ENCODE measurements around the gene SEZ6. TPM values are rescaled to one million over a fixed set of nuclear protein-coding genes. Genes with fewer than 3 reads are reported as not detected.

Gene SEZ6
- total and polyA plus RNA-seq, 5 donors: not detected

- intact Hi-C loops (cut with DNase I): loop anchor here in 1 of 4 donors (5.0 to 10.0 kb wide), 2 partner anchors 225 to 343 kb away; partner anchors contain the start of genes NEK8, NUFIP2 and TLCD1
- ATAC-seq (peak; percentile 89 to 91), DNase-seq (peak; percentile 96 to 99 (median 97))
- no peaks in the 10 kb centered on the region for H3K9me3 ChIP-seq (ENCODE audit: control insufficient read depth, low read length)
- H3K27ac ChIP-seq (ENCODE audit: low read length): peak overlapping the region; percentile 99
- no peaks in the 10 kb centered on the region for H3K4me1 ChIP-seq (ENCODE audit: control insufficient read depth, insufficient read depth, low read length)
- WGBS: 5% methylated on average over 36 of the region's 36 CpGs
- H3K27me3 ChIP-seq (ENCODE audit: control insufficient read depth, insufficient read depth): no peaks in the 10 kb centered on the region
- H3K4me3 ChIP-seq (ENCODE audit: low read length): peak overlapping the region; percentile 66
These were observed 53.5 kb downstream of the SEZ6 start for GRCh38 chr17:28951991-28952975.

GRCh38 chr17:28951428-28951990, 54.3 kb downstream of the SEZ6 start, which contains the start of gene PHF12:
TSS of gene PHF12 (minus strand) at chr17:28951518. CDS start at chr17:28950960, 558 bp downstream.
- H3K27me3 ChIP-seq (ENCODE audit: control insufficient read depth, insufficient read depth): no peaks in the 10 kb centered on the region
- intact Hi-C loops (cut with DNase I): loop anchor here in 1 of 4 donors (5.0 to 10.0 kb wide), 2 partner anchors 224 to 343 kb away; partner anchors contain the start of genes NEK8, NUFIP2 and TLCD1
- DNase-seq (peak; percentile 100), ATAC-seq (peak; percentile 88 to 90)
- WGBS: under 1% methylated on average over 51 of the region's 51 CpGs
- peak within 1 kb of the TSS; percentile 99 for H3K27ac ChIP-seq (ENCODE audit: low read length)
- H3K4me1 ChIP-seq (ENCODE audit: control insufficient read depth, insufficient read depth, low read length): no peaks in the 10 kb centered on the region
- peak within 1 kb of the TSS; percentile 92 for H3K4me3 ChIP-seq (ENCODE audit: low read length)
- no peaks in the 10 kb centered on the region for H3K9me3 ChIP-seq (ENCODE audit: control insufficient read depth, low read length)

GRCh38 chr17:28950752-28951427, 54.9 kb downstream of the SEZ6 start:
- Histone ChIP-seq H3K9me3 (ENCODE audit: control insufficient read depth, low read length) (no peaks in the 10 kb centered on the region), H3K27me3 (ENCODE audit: control insufficient read depth, insufficient read depth) (no peaks in the 10 kb centered on the region), H3K27ac (ENCODE audit: low read length) (peak overlapping the region; percentile 99), H3K4me1 (ENCODE audit: control insufficient read depth, insufficient read depth, low read length) (no peaks in the 10 kb centered on the region), H3K4me3 (ENCODE audit: low read length) (peak overlapping the region; percentile 92)
- intact Hi-C loops (cut with DNase I): loop anchor here in 1 of 4 donors (5.0 to 10.0 kb wide), 2 partner anchors 224 to 344 kb away; partner anchors contain the start of genes NEK8, NUFIP2 and TLCD1
- under 1% methylated on average over 51 of the region's 51 CpGs for WGBS
- DNase-seq: peak in 1 of 3 donors; percentile 38
- peak; percentile 1 to 3 for ATAC-seq

GRCh38 chr17:28950017-28950751, 55.6 kb downstream of the SEZ6 start:
- ATAC-seq (peak in 1 of 2 donors; percentile 0), DNase-seq (peak; percentile 54 to 86 (median 82))
- under 1% methylated on average over 43 of the region's 43 CpGs for WGBS
- no peaks in the 10 kb centered on the region for H3K27me3 ChIP-seq (ENCODE audit: control insufficient read depth, insufficient read depth)
- peak overlapping the region; percentile 92 for H3K4me3 ChIP-seq (ENCODE audit: low read length)
- H3K27ac ChIP-seq (ENCODE audit: low read length): peak overlapping the region; percentile 99
- peaks cover 2% of the 10 kb centered on the region for H3K4me1 ChIP-seq (ENCODE audit: control insufficient read depth, insufficient read depth, low read length)
- H3K9me3 ChIP-seq (ENCODE audit: control insufficient read depth, low read length): no peaks in the 10 kb centered on the region
- intact Hi-C loops (cut with DNase I): loop anchor here in 1 of 4 donors (5.0 to 10.0 kb wide), 2 partner anchors 223 to 345 kb away; partner anchors contain the start of genes NEK8, NUFIP2 and TLCD1

GRCh38 chr17:28949185-28950016, 56.4 kb downstream of the SEZ6 start:
- H3K4me1 ChIP-seq (ENCODE audit: control insufficient read depth, insufficient read depth, low read length): peaks cover 2% of the 10 kb centered on the region
- peak overlapping the region; percentile 92 for H3K4me3 ChIP-seq (ENCODE audit: low read length)
- peak; percentile 1 to 8 for ATAC-seq
- WGBS: under 1% methylated on average over 61 of the region's 61 CpGs
- peak; percentile 60 to 87 (median 85) for DNase-seq
- H3K27ac ChIP-seq (ENCODE audit: low read length): peak overlapping the region; percentile 99
- H3K27me3 ChIP-seq (ENCODE audit: control insufficient read depth, insufficient read depth): no peaks in the 10 kb centered on the region
- intact Hi-C loops (cut with DNase I): loop anchor here in 2 of 4 donors (5.0 to 10.0 kb wide), 3 partner anchors 47 to 345 kb away; partner anchors contain the start of genes DHRS13 (in 1 of the 2), NEK8 (in 1 of the 2), NUFIP2 (in 1 of the 2) and TLCD1 (in 1 of the 2)
- H3K9me3 ChIP-seq (ENCODE audit: control insufficient read depth, low read length): no peaks in the 10 kb centered on the region

GRCh38 chr17:28948873-28949184, 57.0 kb downstream of the SEZ6 start:
- intact Hi-C loops (cut with DNase I): loop anchor here in 1 of 4 donors (5.0 kb wide), 1 partner anchor 47 kb away; the partner anchor contains the start of gene DHRS13
- under 1% methylated on average over 15 of the region's 15 CpGs for WGBS
- Histone ChIP-seq H3K27me3 (ENCODE audit: control insufficient read depth, insufficient read depth) (no peaks in the 10 kb centered on the region), H3K27ac (ENCODE audit: low read length) (peak overlapping the region; percentile 99), H3K9me3 (ENCODE audit: control insufficient read depth, low read length) (no peaks in the 10 kb centered on the region), H3K4me1 (ENCODE audit: control insufficient read depth, insufficient read depth, low read length) (peaks cover 2% of the 10 kb centered on the region), H3K4me3 (ENCODE audit: low read length) (peak overlapping the region; percentile 92)
- ATAC-seq: no peak
- DNase-seq: no peak

GRCh38 chr17:28948342-28948741, 57.5 kb downstream of the SEZ6 start:
- Histone ChIP-seq H3K4me1 (ENCODE audit: control insufficient read depth, insufficient read depth, low read length) (peaks cover 2% of the 10 kb centered on the region), H3K9me3 (ENCODE audit: control insufficient read depth, low read length) (no peaks in the 10 kb centered on the region), H3K27me3 (ENCODE audit: control insufficient read depth, insufficient read depth) (no peaks in the 10 kb centered on the region), H3K4me3 (ENCODE audit: low read length) (peak overlapping the region; percentile 92), H3K27ac (ENCODE audit: low read length) (no peak overlapping the region)
- intact Hi-C loops (cut with DNase I): loop anchor here in 1 of 4 donors (5.0 kb wide), 1 partner anchor 46 kb away; the partner anchor contains the start of gene DHRS13
- no peak for ATAC-seq
- DNase-seq: no peak
- 20% methylated on average over 4 of the region's 4 CpGs for WGBS

GRCh38 chr17:28947639-28948038, 58.2 kb downstream of the SEZ6 start:
- WGBS: 26% methylated on average over 3 of the region's 3 CpGs
- Histone ChIP-seq H3K27me3 (ENCODE audit: control insufficient read depth, insufficient read depth) (no peaks in the 10 kb centered on the region), H3K27ac (ENCODE audit: low read length) (no peak overlapping the region), H3K9me3 (ENCODE audit: control insufficient read depth, low read length) (no peaks in the 10 kb centered on the region), H3K4me3 (ENCODE audit: low read length) (no peak overlapping the region), H3K4me1 (ENCODE audit: control insufficient read depth, insufficient read depth, low read length) (peaks cover 2% of the 10 kb centered on the region)
- intact Hi-C loops (cut with DNase I): loop anchor here in 1 of 4 donors (5.0 kb wide), 1 partner anchor 45 kb away; the partner anchor contains the start of gene DHRS13
- DNase-seq (no peak), ATAC-seq (no peak)

GRCh38 chr17:28946239-28946638, 59.6 kb downstream of the SEZ6 start:
- Histone ChIP-seq H3K4me3 (ENCODE audit: low read length) (no peak overlapping the region), H3K9me3 (ENCODE audit: control insufficient read depth, low read length) (no peaks in the 10 kb centered on the region), H3K27me3 (ENCODE audit: control insufficient read depth, insufficient read depth) (no peaks in the 10 kb centered on the region), H3K27ac (ENCODE audit: low read length) (no peak overlapping the region), H3K4me1 (ENCODE audit: control insufficient read depth, insufficient read depth, low read length) (peaks cover 2% of the 10 kb centered on the region)
- 45% methylated on average over 4 of the region's 4 CpGs for WGBS
- no peak for ATAC-seq
- DNase-seq: no peak
- intact Hi-C loops (cut with DNase I): loop anchor here in 1 of 4 donors (5.0 kb wide), 1 partner anchor 44 kb away; the partner anchor contains the start of gene DHRS13
